K562 (cell line): ENCODE results near the gene RNF141. TPM values are rescaled to one million over a fixed set of nuclear protein-coding genes. Genes with fewer than 3 reads are reported as not detected.

ENCODE experiments used
- ATAC-seq: fragments of 200-7000 bp; cut with Tn5 transposase; 3 replicates; pipeline ENCODE4 v1.9.1; 2020; ENCODE audit warnings: moderate library complexity
- BruUV-seq: library from RNA; stranded (reverse); fragments of 400-500 nt; replicated peaks from 2 replicates; lab custom pipeline; 2021; lab: Mats Ljungman, UMichigan
- CTCF ChIA-PET: fragments of 300-600 bp; formaldehyde crosslinking; extraction: SDS; loops from one replicate; lab custom pipeline; 2021; ENCODE audit warnings: low intra/inter-chr PET ratio; lab: Yijun Ruan, JAX
- POLR2A ChIA-PET: fragments of 300-600, 350-650 bp; sonication (Branson Sonifier 250); formaldehyde crosslinking; extraction: SDS; loops from one replicate; lab custom pipeline; 2021; ENCODE audit warnings: antibody characterized with exemption, inconsistent platforms; lab: Yijun Ruan, JAX
- DNase-seq, 4 experiments: peaks; one replicate each; pipeline versions ENCODE4 v3.0.0 to v3.0.0-alpha.2; 2011 to 2018; ENCODE audit warnings: low spot score in 3 of 4, mixed read lengths in 3 of 4; ENCODE audit errors: extremely low read depth in 1 of 4
- FAIRE-seq: peaks from 2 replicates; lab custom pipeline; 2011; peaks lifted over from hg19 to GRCh38; lab: Jason Lieb, UNC
- H2AFZ ChIP-seq: 2 replicates; pipeline ENCODE4 v1.6.0; 2011; ENCODE audit warnings: low read depth, low read length, control low read depth, inconsistent platforms
- H3K27ac ChIP-seq: fragments of 200-600 bp; 3 replicates; pipeline ENCODE4 v1.8.0; 2011; ENCODE audit warnings: low read depth, mild to moderate bottlenecking, control low read depth, inconsistent platforms, low read length, moderate library complexity, mixed read lengths; ENCODE audit errors: extremely low read depth
- H3K27me3 ChIP-seq, 2 experiments: fragments of 300-600 bp in 1 of 2; 2 replicates in 1 of 2; 3 replicates in 1 of 2; pipeline versions ENCODE4 v1.6.0 to v1.8.0; 2011; ENCODE audit warnings: inconsistent platforms in 2 of 2, low read length in 2 of 2, mild to moderate bottlenecking in 1 of 2, mixed read lengths in 1 of 2, moderate library complexity in 1 of 2; ENCODE audit not compliant: control insufficient read depth in 2 of 2, insufficient read depth in 2 of 2
- H3K36me3 ChIP-seq: fragments of 300-600 bp; 3 replicates; pipeline ENCODE4 v1.8.0; 2011; ENCODE audit warnings: mild to moderate bottlenecking, low read length, inconsistent platforms; ENCODE audit not compliant: control insufficient read depth, insufficient read depth
- H3K4me1 ChIP-seq, 2 experiments: fragments of 200-600 bp in 1 of 2; replicated peaks in 1 of 2; 2 replicates in 1 of 2; 3 replicates in 1 of 2; pipeline versions ENCODE4 v1.5.1 to v1.8.0; 2011; ENCODE audit warnings: inconsistent platforms in 2 of 2, low read length in 2 of 2, mild to moderate bottlenecking in 1 of 2, mixed read lengths in 1 of 2, moderate library complexity in 1 of 2; ENCODE audit not compliant: control insufficient read depth in 2 of 2, insufficient read depth in 2 of 2
- H3K4me2 ChIP-seq: 2 replicates; pipeline ENCODE4 v1.6.1; 2011; ENCODE audit warnings: low read length, control low read depth, inconsistent platforms, mixed read lengths; ENCODE audit not compliant: insufficient read depth
- H3K4me3 ChIP-seq: fragments of 200-600 bp; sonication (generic), shearing (Covaris generic); 2 replicates; pipeline ENCODE4 v1.5.1; 2016; ENCODE audit warnings: control low read depth, inconsistent platforms
- H3K79me2 ChIP-seq: fragments of 200-600 bp; 3 replicates; pipeline ENCODE4 v1.8.0; 2011; ENCODE audit warnings: low read length, inconsistent platforms; ENCODE audit not compliant: control insufficient read depth, insufficient read depth
- H3K9ac ChIP-seq, 2 experiments: 2 replicates each; pipeline versions ENCODE4 v1.6.0 to v1.6.1; 2011; ENCODE audit warnings: low read depth in 2 of 2, low read length in 2 of 2, control low read depth in 1 of 2, inconsistent platforms in 1 of 2, mild to moderate bottlenecking in 1 of 2, mixed read lengths in 1 of 2; ENCODE audit not compliant: insufficient read depth in 1 of 2
- H3K9me1 ChIP-seq: one replicate; pipeline ENCODE4 v1.6.0; 2011; ENCODE audit warnings: inconsistent platforms, mild to moderate bottlenecking, low read length, moderate library complexity; ENCODE audit not compliant: control insufficient read depth, insufficient read depth
- H3K9me3 ChIP-seq: replicated peaks from 2 replicates; pipeline ENCODE4 v1.5.1; 2011; ENCODE audit warnings: low read depth, low read length, inconsistent platforms; ENCODE audit not compliant: control insufficient read depth, insufficient read depth
- H4K20me1 ChIP-seq: replicated peaks from 2 replicates; pipeline ENCODE4 v1.6.1; 2011; ENCODE audit warnings: low read length, inconsistent platforms, mixed read lengths; ENCODE audit not compliant: control insufficient read depth, insufficient read depth
- ESRRA ChIP-seq: fragments of 450-650 bp; IDR thresholded peaks from 2 replicates; pipeline ENCODE4 v1.6.1; 2014; ENCODE audit warnings: low read depth, mild to moderate bottlenecking, moderate library complexity, borderline replicate concordance
- HBP1 ChIP-seq: fragments of 450-650 bp; formaldehyde crosslinking; IDR thresholded peaks from 2 replicates; pipeline ENCODE4 v1.4.0; 2022; ENCODE audit warnings: missing genetic modification characterization
- POLR2A ChIP-seq: fragments of 450-650 bp; conservative IDR thresholded peaks from 2 replicates; pipeline ENCODE4 v1.6.1; 2016
- SRSF3 ChIP-seq: fragments of 200-400 bp; formaldehyde crosslinking; IDR thresholded peaks from 2 replicates; pipeline ENCODE4 v1.6.1; 2016; ENCODE audit warnings: mild to moderate bottlenecking, low read length, moderate library complexity; ENCODE audit not compliant: insufficient read depth
- ZBTB40 ChIP-seq, 2 experiments: fragments of 450-650 bp in 1 of 2; sonication (generic) in 1 of 2; formaldehyde crosslinking in 1 of 2; IDR thresholded peaks; 2 replicates each; pipeline versions ENCODE4 v1.7.1 to v1.9.0; 2016 to 2022; ENCODE audit warnings: inconsistent platforms in 1 of 2, mild to moderate bottlenecking in 1 of 2, missing genetic modification reagents in 1 of 2
- ZNF121 ChIP-seq: sonication (generic); formaldehyde crosslinking; conservative IDR thresholded peaks from 2 replicates; pipeline ENCODE4 v1.8.0; 2022; ENCODE audit warnings: missing genetic modification reagents
- ZNF224 ChIP-seq: sonication (generic); formaldehyde crosslinking; IDR thresholded peaks from 2 replicates; pipeline ENCODE4 v1.8.0; 2022; ENCODE audit warnings: mild to moderate bottlenecking, missing genetic modification reagents
- ZNF277 ChIP-seq: fragments of 250-450 bp; sonication (Bioruptor Pico); IDR thresholded peaks from 2 replicates; pipeline ENCODE4 v1.8.0; 2022; ENCODE audit warnings: inconsistent platforms, mild to moderate bottlenecking, moderate library complexity, borderline replicate concordance
- ZNF707 ChIP-seq: fragments of 250-450 bp; sonication (Bioruptor Pico); conservative IDR thresholded peaks from 2 replicates; pipeline ENCODE4 v1.8.0; 2022; ENCODE audit warnings: inconsistent platforms, mild to moderate bottlenecking, moderate library complexity
- in situ Hi-C: fragments of 300-500 bp; cut with MboI; formaldehyde crosslinking; loops from 4 replicates; pipeline ENCODE4 v1.15.0; 2018; ENCODE audit warnings: inconsistent platforms, mixed read lengths
- intact Hi-C: fragments of 100-400 bp; cut with micrococcal nuclease; formaldehyde crosslinking; loops from 2 replicates; pipeline ENCODE4 v1.14.2; 2022
- polyA plus RNA-seq, 8 experiments: library from polyadenylated mRNA; depleted of rRNA in 4 of 8; stranded (reverse) in 5 of 8; unstranded in 3 of 8; fragments of >200 nt; fragmentation: Nextera tagmentation in 2 of 8; fragmentation: Illumina TruSeq in 1 of 8; extraction: Ambion mirVana in 2 of 8; extraction: Trizol in 1 of 8; gene quantifications; 2 replicates each; pipeline versions ENCODE4 v1.2.1 to v1.2.3, GENCODE V29; 2011 to 2014; ENCODE audit warnings: inconsistent platforms in 1 of 8, missing spikeins in 1 of 8
- total RNA-seq, 7 experiments: library from RNA; depleted of rRNA in 6 of 7; stranded (reverse); fragments of >200 nt in 6 of 7; fragmentation: Illumina TruSeq in 2 of 7; extraction: Trizol in 2 of 7; gene quantifications; 2 replicates each; pipeline versions ENCODE4 v1.2.1 to v1.2.3, GENCODE V29; 2011 to 2021; ENCODE audit warnings: low replicate concordance in 1 of 7

The RNF141 gene
- total and polyA plus RNA-seq, 9 of the 15 experiments (the other 6 are each of a cell fraction or from before 2014, with no cell fraction given) = 9.7 to 51.9 (median 18.9) TPM

- intact Hi-C loops = no loop called here
- peaks cover 0 to 5% of the 10 kb centered on the region in 2 experiments; a peak in 2 of 5 replicates for H3K4me1 ChIP-seq
- DNase-seq = no peak
- no peak overlapping the region for H2AFZ ChIP-seq
- no peak overlapping the region for H3K4me3 ChIP-seq
- ChIA-PET POLR2A (interaction anchor here (1.1 kb wide), 1 partner anchor 13 kb away, joined by 3 read pairs; the partner anchor contains the start of gene RNF141), CTCF (no interaction called here)
- no peak overlapping the region for H3K27ac ChIP-seq
- H3K36me3 ChIP-seq = peaks cover 64% of the 10 kb centered on the region
- no TSS peak for BruUV-seq
- no peaks in the 10 kb centered on the region for H3K9me3 ChIP-seq
- no peak for ATAC-seq
- H3K4me2 ChIP-seq = no peak overlapping the region
- no peak for FAIRE-seq
- H3K9me1 ChIP-seq = no peaks in the 10 kb centered on the region
- no peaks in the 10 kb centered on the region for H3K27me3 ChIP-seq
- H4K20me1 ChIP-seq = no peaks in the 10 kb centered on the region
- H3K9ac ChIP-seq = no peak overlapping the region
- H3K79me2 ChIP-seq = no peaks in the 10 kb centered on the region
- in situ Hi-C loops = no loop called here
- TF ChIP-seq ZBTB40 (IDR thresholded peaks at IDR 0.05) (no peak), ZBTB40 (CRISPR knock-in tag; IDR thresholded peaks at IDR 0.05) (no peak), ZNF224 (no peak), POLR2A (no peak), ESRRA (no peak), SRSF3 (no peak), ZNF121 (CRISPR knock-in tag) (no peak), HBP1 (CRISPR knock-in tag) (no peak), ZNF707 (CRISPR knock-in tag) (no peak), ZNF277 (CRISPR knock-in tag) (no peak)
Observed at GRCh38 chr11:10528121-10528520, 12.9 kb downstream of the RNF141 start.
